Measurements from ENCODE around the gene GGCX.

The GGCX gene

DNA sequence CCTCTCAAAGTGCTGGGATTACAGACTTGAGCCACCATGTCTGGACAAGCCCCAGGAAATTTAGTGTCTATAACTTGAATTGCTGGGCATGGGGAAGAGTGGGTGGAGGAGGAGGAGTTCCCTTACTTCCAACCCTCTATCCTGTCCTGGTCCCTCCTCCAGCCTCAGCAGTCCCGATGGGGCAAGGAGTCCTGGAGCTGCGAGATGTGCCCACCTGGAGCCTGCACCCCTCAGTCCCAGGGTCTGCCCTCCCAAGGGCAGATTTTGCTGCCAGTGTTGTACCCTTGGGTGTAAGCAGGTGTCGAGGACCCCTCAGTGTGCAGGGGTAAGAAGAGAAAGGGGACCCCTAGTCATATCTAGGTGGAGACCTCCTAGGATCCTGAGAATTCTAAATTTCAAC lies 18.9 kb upstream of the GGCX start:
- no peak overlapping the region for H3K4me3 ChIP-seq (ENCODE audit: low read depth, low read length)
- TF ChIP-seq CTCF (IDR thresholded peaks at IDR 0.05; ENCODE audit: insufficient read depth, low read depth, low read length, missing control alignments) = no peak
- DNase-seq (ENCODE audit: low read depth) = no peak

GRCh38 chr2:85579266-85579935 lies 18.1 kb upstream of the GGCX start:
- peak overlapping the region; percentile 83 for H3K4me3 ChIP-seq (ENCODE audit: low read depth, low read length)
- TF ChIP-seq CTCF (IDR thresholded peaks at IDR 0.05; ENCODE audit: insufficient read depth, low read depth, low read length, missing control alignments) = no peak
- DNase-seq (ENCODE audit: low read depth) = no peak

DNA sequence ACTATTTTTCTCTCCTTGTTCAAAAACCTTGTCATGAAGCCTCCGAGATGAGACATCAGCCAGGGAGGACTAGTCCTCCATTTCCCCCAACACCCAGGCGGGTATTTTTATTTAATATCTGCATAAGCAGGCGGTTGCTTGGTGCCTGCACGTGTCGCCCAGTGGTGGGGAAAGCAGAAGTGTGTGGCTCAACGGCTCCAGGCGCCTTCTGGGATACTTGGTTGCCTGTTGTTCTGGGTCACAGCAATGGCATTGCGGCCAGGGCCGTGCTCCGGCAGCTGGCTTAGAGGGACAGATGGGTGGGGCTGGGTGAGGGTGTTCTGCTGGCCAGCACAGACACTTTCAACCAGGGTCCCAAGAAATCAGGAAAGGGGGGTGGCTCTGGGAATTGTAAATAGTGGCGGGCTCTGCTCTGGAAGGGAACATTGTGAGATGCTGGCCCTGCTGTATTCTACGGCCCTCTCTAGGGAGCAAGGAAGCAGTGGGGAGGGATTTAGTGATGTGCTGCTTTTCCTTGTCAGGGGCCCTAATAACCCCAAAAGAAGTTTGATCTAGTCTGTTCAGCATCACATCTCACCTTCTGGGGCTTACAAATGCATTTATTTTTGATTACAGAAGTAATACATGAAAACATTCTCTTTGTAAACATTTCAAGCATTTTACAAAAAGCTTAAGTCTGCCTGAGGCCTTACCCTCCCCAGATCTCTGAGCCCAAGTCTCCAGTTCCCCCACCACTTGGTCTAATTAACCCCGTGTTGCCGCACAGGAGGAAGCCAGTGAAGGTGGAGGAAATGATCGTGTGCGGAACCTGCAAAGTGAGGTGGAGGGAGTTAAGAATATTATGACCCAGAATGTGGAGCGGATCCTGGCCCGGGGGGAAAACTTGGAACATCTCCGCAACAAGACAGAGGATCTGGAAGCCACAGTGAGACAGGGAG lies 17.2 kb upstream of the GGCX start:
- DNase-seq (ENCODE audit: low read depth) = peak; percentile 58
- TF ChIP-seq CTCF (IDR thresholded peaks at IDR 0.05; ENCODE audit: insufficient read depth, low read depth, low read length, missing control alignments) = no peak
- peak overlapping the region; percentile 83 for H3K4me3 ChIP-seq (ENCODE audit: low read depth, low read length)

- TF ChIP-seq CTCF (IDR thresholded peaks at IDR 0.05; ENCODE audit: insufficient read depth, low read depth, low read length, missing control alignments) = no peak
- H3K4me3 ChIP-seq (ENCODE audit: low read depth, low read length) = peak within 1 kb of the TSS; percentile 83
- DNase-seq (ENCODE audit: low read depth) = peak; percentile 77
Measured at GRCh38 chr2:85577386-85578242, 16.3 kb upstream of the GGCX start, which contains the start of gene VAMP8. VAMP8 (plus strand) TSS chr2:85577586; CDS start chr2:85577647, 61 bp downstream.

DNA sequence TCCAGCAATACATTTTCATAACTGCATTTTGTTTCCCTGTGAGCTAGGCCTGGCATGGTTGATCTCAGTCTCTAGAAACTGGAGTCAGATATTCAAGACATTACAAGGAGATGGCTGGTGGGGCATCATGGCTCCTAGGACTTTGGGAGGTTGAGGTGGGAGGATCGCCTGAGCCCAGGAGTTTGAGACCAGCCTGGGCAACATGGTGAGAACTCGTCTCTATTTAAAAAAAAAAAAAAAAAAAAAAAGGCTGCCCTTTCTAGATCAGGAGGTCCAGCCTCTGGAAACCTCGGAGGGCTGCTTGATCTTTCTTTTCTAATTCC lies 15.7 kb upstream of the GGCX start:
- peak overlapping the region; percentile 83 for H3K4me3 ChIP-seq (ENCODE audit: low read depth, low read length)
- no peak for DNase-seq (ENCODE audit: low read depth)
- TF ChIP-seq CTCF (IDR thresholded peaks at IDR 0.05; ENCODE audit: insufficient read depth, low read depth, low read length, missing control alignments) = no peak

GRCh38 chr2:85575739-85576138 lies 14.4 kb upstream of the GGCX start:
- TF ChIP-seq CTCF (IDR thresholded peaks at IDR 0.05; ENCODE audit: insufficient read depth, low read depth, low read length, missing control alignments) = no peak
- H3K4me3 ChIP-seq (ENCODE audit: low read depth, low read length) = no peak overlapping the region
- no peak for DNase-seq (ENCODE audit: low read depth)
